HG02571 (cell line): ENCODE data around the gene SPTBN5.

Experiments used
- ATAC-seq: cut with Tn5 transposase; IDR thresholded peaks from one replicate; pipeline ENCODE4 v1.9.1; 2021; ENCODE audit warnings: mild to moderate bottlenecking, moderate library complexity; ENCODE audit not compliant: unreplicated experiment

Gene SPTBN5

GRCh38 chr15:41904541-41905005 lies 10.7 kb upstream of the SPTBN5 start:
- no peak for ATAC-seq

GRCh38 chr15:41903782-41904181 lies 9.9 kb upstream of the SPTBN5 start:
- no peak for ATAC-seq

GRCh38 chr15:41901431-41901830 lies 7.6 kb upstream of the SPTBN5 start:
- no peak for ATAC-seq

GRCh38 chr15:41900526-41901380 lies 6.9 kb upstream of the SPTBN5 start:
- ATAC-seq: no peak

- ATAC-seq: no peak
These were observed 6.1 kb upstream of the SPTBN5 start for GRCh38 chr15:41899854-41900442.

GRCh38 chr15:41897363-41897799 lies 3.5 kb upstream of the SPTBN5 start:
- no peak for ATAC-seq

- no peak for ATAC-seq
These were observed 2.7 kb upstream of the SPTBN5 start for GRCh38 chr15:41896566-41896965.

- ATAC-seq: no peak
These were observed 2.1 kb upstream of the SPTBN5 start for GRCh38 chr15:41895957-41896356.

- ATAC-seq: no peak
These were observed 1.6 kb upstream of the SPTBN5 start for GRCh38 chr15:41895491-41895890.

GRCh38 chr15:41894791-41895463 lies 1.1 kb upstream of the SPTBN5 start:
- ATAC-seq: peak; percentile 83

- no peak for ATAC-seq
These were observed 468 bp upstream of the SPTBN5 start for GRCh38 chr15:41894251-41894790.

- no peak for ATAC-seq
These were observed 1.0 kb downstream of the SPTBN5 start for GRCh38 chr15:41892621-41893421.

GRCh38 chr15:41891946-41892345 lies 1.9 kb downstream of the SPTBN5 start:
- no peak for ATAC-seq

- ATAC-seq: no peak
These were observed 2.6 kb downstream of the SPTBN5 start for GRCh38 chr15:41891226-41891625.

GRCh38 chr15:41890050-41890690 lies 3.7 kb downstream of the SPTBN5 start:
- ATAC-seq: no peak

- no peak for ATAC-seq
These were observed 5.1 kb downstream of the SPTBN5 start for GRCh38 chr15:41888662-41889253.

- no peak for ATAC-seq
These were observed 6.0 kb downstream of the SPTBN5 start for GRCh38 chr15:41887893-41888292.

- no peak for ATAC-seq
These were observed 6.7 kb downstream of the SPTBN5 start for GRCh38 chr15:41887161-41887560.

- no peak for ATAC-seq
These were observed 7.1 kb downstream of the SPTBN5 start for GRCh38 chr15:41886741-41887140.

GRCh38 chr15:41885841-41886240 lies 8.0 kb downstream of the SPTBN5 start:
- no peak for ATAC-seq
